ENCODE results near the gene IKBKE. TPM values are rescaled to one million over a fixed set of nuclear protein-coding genes. Genes with fewer than 3 reads are reported as not detected.

IKBKE gene
- total and polyA plus RNA-seq, 10 of the 15 experiments (the other 5 are each of a cell fraction or from before 2014, with no cell fraction given), result 12.8 to 35.1 (median 23.1) TPM

DNA sequence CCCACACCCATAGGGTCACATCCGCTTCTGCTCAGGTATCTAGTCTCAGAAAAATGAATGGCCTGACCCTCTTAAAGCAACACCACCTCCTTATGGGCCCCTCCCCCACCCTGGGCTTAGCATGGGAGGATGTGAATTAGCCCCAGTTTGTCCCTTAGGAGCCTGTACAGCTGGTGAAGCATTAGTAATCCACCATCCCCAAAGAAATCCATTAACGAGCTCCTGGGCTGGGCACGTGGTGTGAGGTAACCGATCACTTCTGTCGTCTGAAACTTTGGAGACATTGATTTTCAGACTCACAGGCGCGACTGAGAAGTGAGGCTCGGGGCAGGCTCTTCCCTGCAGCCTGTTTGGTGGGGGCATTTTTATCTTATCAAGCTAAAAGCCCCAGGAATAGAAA is 47.5 kb downstream of the IKBKE start:
- H3K4me2 ChIP-seq (ENCODE audit: control insufficient read depth, insufficient read depth), result no peak overlapping the region
- H4K20me1 ChIP-seq (ENCODE audit: control insufficient read depth, insufficient read depth), result no peaks in the 10 kb centered on the region
- no peaks in the 10 kb centered on the region for H3K27me3 ChIP-seq (replicated peaks in 1 of 2; ENCODE audit: control insufficient read depth in 2 of 2, insufficient read depth in 2 of 2, low read length in 1 of 2)
- FAIRE-seq, result no peak
- ATAC-seq, result no peak
- TF ChIP-seq HDAC2 (IDR thresholded peaks at IDR 0.05) (no peak), ZBED1 (IDR thresholded peaks at IDR 0.05; ENCODE audit: borderline replicate concordance) (no peak), ZBTB4 (CRISPR knock-in tag; IDR thresholded peaks at IDR 0.05) (no peak), POLR2AphosphoS5 (IDR thresholded peaks at IDR 0.05; ENCODE audit: low read length) (no peak), BACH1 (IDR thresholded peaks at IDR 0.05; ENCODE audit: borderline replicate concordance) (no peak), TCF3 (IDR thresholded peaks at IDR 0.05; ENCODE audit: borderline replicate concordance, insufficient read depth, low read depth, low read length) (no peak), HDAC6 (IDR thresholded peaks at IDR 0.05; ENCODE audit: unreplicated experiment) (no peak), CREB1 (IDR thresholded peaks at IDR 0.05; ENCODE audit: low read depth) (no peak), SMC3 (IDR thresholded peaks at IDR 0.05; ENCODE audit: borderline replicate concordance, low read length) (no peak), IKZF1 (conservative IDR thresholded peaks at IDR 0.05) (no peak), JUND (IDR thresholded peaks at IDR 0.05; ENCODE audit: low read depth, low read length) (no peak), MEF2A (IDR thresholded peaks at IDR 0.05; ENCODE audit: insufficient read depth, low read depth, low read length) (no peak), HCFC1 (IDR thresholded peaks at IDR 0.05; ENCODE audit: low read length) (no peak), CHD4 (IDR thresholded peaks at IDR 0.05) (no peak)
- TF ChIP-seq, protein P1, sequence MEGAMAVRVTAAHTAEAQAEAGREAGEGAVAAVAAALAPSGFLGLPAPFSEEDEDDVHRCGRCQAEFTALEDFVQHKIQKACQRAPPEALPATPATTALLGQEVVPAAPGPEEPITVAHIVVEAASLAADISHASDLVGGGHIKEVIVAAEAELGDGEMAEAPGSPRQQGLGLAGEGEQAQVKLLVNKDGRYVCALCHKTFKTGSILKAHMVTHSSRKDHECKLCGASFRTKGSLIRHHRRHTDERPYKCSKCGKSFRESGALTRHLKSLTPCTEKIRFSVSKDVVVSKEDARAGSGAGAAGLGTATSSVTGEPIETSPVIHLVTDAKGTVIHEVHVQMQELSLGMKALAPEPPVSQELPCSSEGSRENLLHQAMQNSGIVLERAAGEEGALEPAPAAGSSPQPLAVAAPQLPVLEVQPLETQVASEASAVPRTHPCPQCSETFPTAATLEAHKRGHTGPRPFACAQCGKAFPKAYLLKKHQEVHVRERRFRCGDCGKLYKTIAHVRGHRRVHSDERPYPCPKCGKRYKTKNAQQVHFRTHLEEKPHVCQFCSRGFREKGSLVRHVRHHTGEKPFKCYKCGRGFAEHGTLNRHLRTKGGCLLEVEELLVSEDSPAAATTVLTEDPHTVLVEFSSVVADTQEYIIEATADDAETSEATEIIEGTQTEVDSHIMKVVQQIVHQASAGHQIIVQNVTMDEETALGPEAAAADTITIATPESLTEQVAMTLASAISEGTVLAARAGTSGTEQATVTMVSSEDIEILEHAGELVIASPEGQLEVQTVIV (IDR thresholded peaks at IDR 0.05; ENCODE audit: borderline replicate concordance, partially characterized antibody), result no peak
- RAD21 ChIA-PET (ENCODE audit: unreplicated experiment), result interaction anchor here (1.0 to 1.7 kb wide), 2 partner anchors 20 to 27 kb away, joined by 5 to 9 read pairs; no protein-coding TSS in a partner anchor
- no peaks in the 10 kb centered on the region for H3K9me3 ChIP-seq (replicated peaks; ENCODE audit: control insufficient read depth, insufficient read depth, low read length)
- H3K4me1 ChIP-seq (ENCODE audit: control insufficient read depth, insufficient read depth, low read length), result peaks cover 7% of the 10 kb centered on the region; the same call in 1 of the 2 replicates
- BruUV-seq (replicated peaks), result no TSS peak
- no peaks in the 10 kb centered on the region; a peak in 1 of 4 replicates for H3K36me3 ChIP-seq (ENCODE audit: control insufficient read depth in 2 of 2, insufficient read depth in 2 of 2, low read length in 1 of 2)
- 79% methylated on average over 8 of the region's 8 CpGs for WGBS (ENCODE audit: insufficient coverage, insufficient replicate concordance, low lambda C conversion rate, missing lambda C conversion rate)
- no peak for DNase-seq (ENCODE audit: low read depth, low spot score)
- H3K27ac ChIP-seq (ENCODE audit: control insufficient read depth, insufficient read depth), result no peak overlapping the region
- intact Hi-C loops (cut with micrococcal nuclease; ENCODE audit: unreplicated experiment) (no loop called here), in situ Hi-C loops (cut with MboI) (no loop called here)
- CTCF ChIA-PET, result interaction anchor here (0.9 to 4.3 kb wide), 6 partner anchors 12 to 146 kb away, joined by 3 to 23 read pairs (median 3); partner anchors contain the start of gene RASSF5
- no peaks in the 10 kb centered on the region for H3K79me2 ChIP-seq (ENCODE audit: control insufficient read depth, insufficient read depth, low read length)
- no peak overlapping the region for H2AFZ ChIP-seq (ENCODE audit: control insufficient read depth, low read depth, low read length)
- H3K9ac ChIP-seq (ENCODE audit: control insufficient read depth, insufficient read depth, low read length), result no peak overlapping the region
- H3K4me3 ChIP-seq, result no peak overlapping the region
- POLR2A ChIA-PET, result interaction anchor here (2.4 kb wide), 1 partner anchor 21 kb away, joined by 8 read pairs; no protein-coding TSS in a partner anchor
- SMC1A ChIA-PET (ENCODE audit: uncharacterized antibody, unreplicated experiment), result interaction anchor here (1.4 to 2.8 kb wide), 3 partner anchors 21 to 66 kb away, joined by 3 to 15 read pairs (median 4); no protein-coding TSS in a partner anchor

Data from GM12878 (cell line).